WTC11 (cell line): Measurements from ENCODE around the gene ADAMTS2. TPM values are rescaled to one million over a fixed set of nuclear protein-coding genes. Genes with fewer than 3 reads are reported as not detected.

Experiments used
- ATAC-seq: fragments of 200-7000 bp; cut with Tn5 transposase; 2 replicates; pipeline ENCODE4 v1.10.0; 2021; ENCODE audit warnings: mild to moderate bottlenecking, moderate library complexity
- CTCF ChIA-PET: fragments of 300-600 bp; sonication (Branson Sonifier 250); formaldehyde crosslinking; loops from one replicate; lab custom pipeline; 2021; ENCODE audit warnings: antibody characterized with exemption; lab: Charles Lee
- POLR2A ChIA-PET: fragments of 350-600 bp; sonication (Branson Sonifier 250); formaldehyde crosslinking; loops from one replicate; lab custom pipeline; 2021; ENCODE audit warnings: antibody characterized with exemption; lab: Charles Lee
- DNase-seq: peaks from one replicate; pipeline ENCODE4 v3.0.0; 2021; ENCODE audit warnings: low spot score
- H3K27ac Mint-ChIP-seq: 2 replicates; pipeline ENCODE4 v1.8.0; 2021; ENCODE audit warnings: mixed read lengths
- H3K27me3 Mint-ChIP-seq: 2 replicates; pipeline ENCODE4 v1.8.0; 2021; ENCODE audit warnings: low read depth, mild to moderate bottlenecking, moderate library complexity, mixed read lengths
- H3K36me3 Mint-ChIP-seq: 2 replicates; pipeline ENCODE4 v1.8.0; 2021; ENCODE audit warnings: mixed read lengths
- H3K4me1 Mint-ChIP-seq: 2 replicates; pipeline ENCODE4 v1.8.0; 2022; ENCODE audit warnings: mixed read lengths
- H3K4me3 Mint-ChIP-seq: 2 replicates; pipeline ENCODE4 v1.8.0; 2021; ENCODE audit warnings: mild to moderate bottlenecking, moderate library complexity, mixed read lengths
- H3K9me3 Mint-ChIP-seq: 2 replicates; pipeline ENCODE4 v1.8.0; 2021; ENCODE audit warnings: mixed read lengths
- ATF3 ChIP-seq: sonication (generic); formaldehyde crosslinking; conservative IDR thresholded peaks from 2 replicates; pipeline ENCODE4 v1.8.1; 2022; ENCODE audit warnings: mild to moderate bottlenecking, missing genetic modification reagents
- ERG ChIP-seq: fragments of 250-450 bp; sonication (Bioruptor Pico); IDR thresholded peaks from 2 replicates; pipeline ENCODE4 v1.8.0; 2021; ENCODE audit warnings: mild to moderate bottlenecking
- GABPB1 ChIP-seq: sonication (generic); formaldehyde crosslinking; IDR thresholded peaks from 2 replicates; pipeline ENCODE4 v1.8.1; 2023; ENCODE audit warnings: mild to moderate bottlenecking, missing genetic modification reagents
- GTF2I ChIP-seq: fragments of 250-450 bp; sonication (Bioruptor Pico); conservative IDR thresholded peaks from 2 replicates; pipeline ENCODE4 v1.4.0; 2021; ENCODE audit warnings: mild to moderate bottlenecking
- NR1H2 ChIP-seq: sonication (generic); formaldehyde crosslinking; IDR thresholded peaks from 2 replicates; pipeline ENCODE4 v1.9.0; 2021; ENCODE audit warnings: mild to moderate bottlenecking, moderate library complexity, missing genetic modification reagents
- NR2C2 ChIP-seq: sonication (generic); formaldehyde crosslinking; IDR thresholded peaks from 2 replicates; pipeline ENCODE4 v1.8.0; 2022; ENCODE audit warnings: mild to moderate bottlenecking, missing genetic modification reagents
- TEAD1 ChIP-seq: sonication (generic); formaldehyde crosslinking; IDR thresholded peaks from 2 replicates; pipeline ENCODE4 v1.8.0; 2022; ENCODE audit warnings: mild to moderate bottlenecking, missing genetic modification reagents
- USF2 ChIP-seq: sonication (generic); formaldehyde crosslinking; IDR thresholded peaks from 2 replicates; pipeline ENCODE4 v1.8.1; 2023; ENCODE audit warnings: mild to moderate bottlenecking, missing genetic modification reagents, moderate library complexity
- ZNF138 ChIP-seq: sonication (generic); formaldehyde crosslinking; conservative IDR thresholded peaks from 2 replicates; pipeline ENCODE4 v1.8.1; 2022; ENCODE audit warnings: mild to moderate bottlenecking, moderate library complexity, missing genetic modification reagents
- ZNF281 ChIP-seq: sonication (generic); formaldehyde crosslinking; IDR thresholded peaks from 2 replicates; pipeline ENCODE4 v1.8.0; 2023; ENCODE audit warnings: mild to moderate bottlenecking, missing genetic modification reagents
- total RNA-seq: library from RNA; stranded (reverse); gene quantifications from 3 replicates; pipeline ENCODE4 v1.2.3, GENCODE V29; 2021
- TF ChIP-seq, protein P1 (sequence below): sonication (generic); formaldehyde crosslinking; IDR thresholded peaks from 2 replicates; pipeline ENCODE4 v1.8.1; 2023; ENCODE audit warnings: mild to moderate bottlenecking, missing genetic modification reagents, borderline replicate concordance
- TF ChIP-seq, protein P2 (sequence below): sonication (generic); formaldehyde crosslinking; IDR thresholded peaks from 2 replicates; pipeline ENCODE4 v1.8.0; 2023; ENCODE audit warnings: missing genetic modification reagents
- TF ChIP-seq, protein P3 (sequence below): sonication (generic); formaldehyde crosslinking; IDR thresholded peaks from 2 replicates; pipeline ENCODE4 v1.8.0; 2022; ENCODE audit warnings: mild to moderate bottlenecking, missing genetic modification reagents
- TF ChIP-seq, protein P4 (sequence below): sonication (generic); formaldehyde crosslinking; IDR thresholded peaks from 2 replicates; pipeline ENCODE4 v1.8.1; 2023; ENCODE audit warnings: mild to moderate bottlenecking, moderate library complexity, missing genetic modification reagents

Gene ADAMTS2
- total RNA-seq, 1 experiment from 2014 or later: 11.2 TPM

- TF ChIP-seq, protein P1, sequence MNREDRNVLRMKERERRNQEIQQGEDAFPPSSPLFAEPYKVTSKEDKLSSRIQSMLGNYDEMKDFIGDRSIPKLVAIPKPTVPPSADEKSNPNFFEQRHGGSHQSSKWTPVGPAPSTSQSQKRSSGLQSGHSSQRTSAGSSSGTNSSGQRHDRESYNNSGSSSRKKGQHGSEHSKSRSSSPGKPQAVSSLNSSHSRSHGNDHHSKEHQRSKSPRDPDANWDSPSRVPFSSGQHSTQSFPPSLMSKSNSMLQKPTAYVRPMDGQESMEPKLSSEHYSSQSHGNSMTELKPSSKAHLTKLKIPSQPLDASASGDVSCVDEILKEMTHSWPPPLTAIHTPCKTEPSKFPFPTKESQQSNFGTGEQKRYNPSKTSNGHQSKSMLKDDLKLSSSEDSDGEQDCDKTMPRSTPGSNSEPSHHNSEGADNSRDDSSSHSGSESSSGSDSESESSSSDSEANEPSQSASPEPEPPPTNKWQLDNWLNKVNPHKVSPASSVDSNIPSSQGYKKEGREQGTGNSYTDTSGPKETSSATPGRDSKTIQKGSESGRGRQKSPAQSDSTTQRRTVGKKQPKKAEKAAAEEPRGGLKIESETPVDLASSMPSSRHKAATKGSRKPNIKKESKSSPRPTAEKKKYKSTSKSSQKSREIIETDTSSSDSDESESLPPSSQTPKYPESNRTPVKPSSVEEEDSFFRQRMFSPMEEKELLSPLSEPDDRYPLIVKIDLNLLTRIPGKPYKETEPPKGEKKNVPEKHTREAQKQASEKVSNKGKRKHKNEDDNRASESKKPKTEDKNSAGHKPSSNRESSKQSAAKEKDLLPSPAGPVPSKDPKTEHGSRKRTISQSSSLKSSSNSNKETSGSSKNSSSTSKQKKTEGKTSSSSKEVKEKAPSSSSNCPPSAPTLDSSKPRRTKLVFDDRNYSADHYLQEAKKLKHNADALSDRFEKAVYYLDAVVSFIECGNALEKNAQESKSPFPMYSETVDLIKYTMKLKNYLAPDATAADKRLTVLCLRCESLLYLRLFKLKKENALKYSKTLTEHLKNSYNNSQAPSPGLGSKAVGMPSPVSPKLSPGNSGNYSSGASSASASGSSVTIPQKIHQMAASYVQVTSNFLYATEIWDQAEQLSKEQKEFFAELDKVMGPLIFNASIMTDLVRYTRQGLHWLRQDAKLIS (CRISPR knock-in tag): no peak
- TF ChIP-seq, all 79 proteins: peak for 0
Observed at GRCh38 chr5:179258001-179258921, 87.0 kb downstream of the ADAMTS2 start (continued).

DNA sequence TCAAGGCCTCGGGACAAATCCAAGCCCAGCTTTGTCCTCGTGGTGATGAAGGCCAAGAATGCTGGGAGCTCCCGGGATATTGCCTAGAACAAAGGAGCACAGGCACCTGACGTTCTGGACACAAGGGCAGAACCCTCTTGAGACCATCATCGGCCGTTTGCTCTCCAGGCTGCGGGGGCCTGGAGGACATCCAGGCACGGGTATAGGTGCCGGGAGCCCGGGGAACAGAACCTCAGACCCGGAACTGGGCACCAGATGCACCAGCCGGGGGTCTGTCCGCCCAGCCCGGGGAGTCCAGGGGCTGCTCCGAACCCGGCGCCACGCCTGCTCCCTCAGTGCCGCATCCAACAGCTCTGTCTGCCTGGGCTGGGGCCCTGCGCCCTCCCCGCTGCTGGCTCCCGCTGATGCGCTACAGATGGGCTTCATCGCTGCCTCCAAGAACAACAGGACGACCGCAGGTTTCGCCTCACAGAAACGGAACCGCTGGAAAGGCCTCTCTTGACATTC lies 88.0 kb downstream of the ADAMTS2 start:
- H3K27me3 Mint-ChIP-seq: no peaks in the 10 kb centered on the region
- H3K9me3 Mint-ChIP-seq: no peaks in the 10 kb centered on the region
- DNase-seq (peak; percentile 8), ATAC-seq (no peak)
- no peak overlapping the region for H3K27ac Mint-ChIP-seq
- H3K4me3 Mint-ChIP-seq: no peak overlapping the region
- CTCF ChIA-PET: no interaction called here
- peaks cover 5% of the 10 kb centered on the region for H3K4me1 Mint-ChIP-seq
- TF ChIP-seq NR1H2 (CRISPR knock-in tag): no peak
- no peak for TF ChIP-seq ZNF138 (CRISPR knock-in tag)
- TF ChIP-seq TEAD1 (CRISPR knock-in tag): no peak
- TF ChIP-seq, all 79 proteins: peak for 0
- no peaks in the 10 kb centered on the region for H3K36me3 Mint-ChIP-seq
- POLR2A ChIA-PET: no interaction called here

DNA sequence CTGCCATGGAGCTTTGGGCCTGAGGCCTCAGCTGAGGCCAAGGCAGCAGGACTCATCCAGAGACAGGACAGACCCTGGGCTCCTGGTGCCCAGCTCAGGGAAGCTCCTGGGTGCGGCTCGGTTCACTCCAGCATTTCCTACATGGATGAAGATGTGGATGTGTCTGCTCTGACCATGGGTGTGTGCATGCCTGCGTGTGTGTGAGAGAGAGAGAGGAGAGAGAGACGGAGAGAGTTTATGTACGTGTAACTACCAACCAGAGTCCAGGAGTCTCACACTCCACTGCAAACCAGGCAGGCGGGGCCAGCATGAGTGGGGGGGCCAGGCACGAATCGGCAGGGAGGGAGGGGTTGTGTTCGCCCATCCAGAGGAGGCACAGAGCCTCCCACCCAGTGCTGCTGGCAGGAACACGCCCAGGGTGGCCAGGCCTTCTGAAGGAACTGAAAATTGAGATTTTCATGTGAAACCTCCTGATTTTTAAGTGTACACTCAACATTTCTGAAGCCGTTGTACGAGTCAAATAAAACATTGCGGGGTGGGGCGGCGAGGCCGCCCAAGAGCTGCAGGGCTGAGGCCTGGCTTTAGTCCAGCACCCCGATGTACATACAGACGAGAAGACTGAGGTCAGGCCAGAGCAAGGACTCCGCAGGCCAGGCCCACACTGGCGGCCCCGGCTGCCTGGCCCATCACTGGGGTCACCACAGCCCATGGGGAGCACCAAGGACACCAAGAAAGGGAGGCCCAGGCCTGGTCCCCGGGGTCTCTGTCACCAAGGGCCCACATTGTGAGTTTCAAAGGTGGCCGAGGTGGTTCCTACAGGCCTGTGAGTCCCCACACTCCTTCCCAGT lies 88.7 kb downstream of the ADAMTS2 start:
- peak; percentile 4 for DNase-seq
- ATAC-seq: no peak
- Mint-ChIP-seq H3K27ac (no peak overlapping the region), H3K36me3 (no peaks in the 10 kb centered on the region), H3K4me3 (no peak overlapping the region), H3K27me3 (no peaks in the 10 kb centered on the region), H3K9me3 (no peaks in the 10 kb centered on the region), H3K4me1 (peaks cover 5% of the 10 kb centered on the region)
- CTCF ChIA-PET: no interaction called here
- POLR2A ChIA-PET: no interaction called here
- no peak for TF ChIP-seq ZNF281 (CRISPR knock-in tag)
- TF ChIP-seq, protein P2, sequence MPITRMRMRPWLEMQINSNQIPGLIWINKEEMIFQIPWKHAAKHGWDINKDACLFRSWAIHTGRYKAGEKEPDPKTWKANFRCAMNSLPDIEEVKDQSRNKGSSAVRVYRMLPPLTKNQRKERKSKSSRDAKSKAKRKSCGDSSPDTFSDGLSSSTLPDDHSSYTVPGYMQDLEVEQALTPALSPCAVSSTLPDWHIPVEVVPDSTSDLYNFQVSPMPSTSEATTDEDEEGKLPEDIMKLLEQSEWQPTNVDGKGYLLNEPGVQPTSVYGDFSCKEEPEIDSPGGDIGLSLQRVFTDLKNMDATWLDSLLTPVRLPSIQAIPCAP (CRISPR knock-in tag): no peak
- TF ChIP-seq, protein P3, sequence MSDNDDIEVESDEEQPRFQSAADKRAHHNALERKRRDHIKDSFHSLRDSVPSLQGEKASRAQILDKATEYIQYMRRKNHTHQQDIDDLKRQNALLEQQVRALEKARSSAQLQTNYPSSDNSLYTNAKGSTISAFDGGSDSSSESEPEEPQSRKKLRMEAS (CRISPR knock-in tag): no peak
- TF ChIP-seq NR2C2 (CRISPR knock-in tag): no peak
- TF ChIP-seq GTF2I (CRISPR knock-in tag): no peak
- no peak for TF ChIP-seq GABPB1 (CRISPR knock-in tag)
- TF ChIP-seq USF2 (CRISPR knock-in tag): no peak
- no peak for TF ChIP-seq ATF3 (CRISPR knock-in tag)
- TF ChIP-seq ERG: no peak
- TF ChIP-seq NR1H2 (CRISPR knock-in tag): no peak
- TF ChIP-seq, protein P4, sequence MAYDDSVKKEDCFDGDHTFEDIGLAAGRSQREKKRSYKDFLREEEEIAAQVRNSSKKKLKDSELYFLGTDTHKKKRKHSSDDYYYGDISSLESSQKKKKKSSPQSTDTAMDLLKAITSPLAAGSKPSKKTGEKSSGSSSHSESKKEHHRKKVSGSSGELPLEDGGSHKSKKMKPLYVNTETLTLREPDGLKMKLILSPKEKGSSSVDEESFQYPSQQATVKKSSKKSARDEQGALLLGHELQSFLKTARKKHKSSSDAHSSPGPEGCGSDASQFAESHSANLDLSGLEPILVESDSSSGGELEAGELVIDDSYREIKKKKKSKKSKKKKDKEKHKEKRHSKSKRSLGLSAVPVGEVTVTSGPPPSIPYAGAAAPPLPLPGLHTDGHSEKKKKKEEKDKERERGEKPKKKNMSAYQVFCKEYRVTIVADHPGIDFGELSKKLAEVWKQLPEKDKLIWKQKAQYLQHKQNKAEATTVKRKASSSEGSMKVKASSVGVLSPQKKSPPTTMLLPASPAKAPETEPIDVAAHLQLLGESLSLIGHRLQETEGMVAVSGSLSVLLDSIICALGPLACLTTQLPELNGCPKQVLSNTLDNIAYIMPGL (CRISPR knock-in tag): no peak
